Heart left ventricle (tissue), 16 donors: ENCODE data around the gene TRIAP1. TPM values are rescaled to one million over a fixed set of nuclear protein-coding genes. Genes with fewer than 3 reads are reported as not detected.

Experiments used
- ATAC-seq, 4 donors: fragments of 200-7000 bp; cut with Tn5 transposase; one replicate each; pipeline ENCODE4 v1.9.1; 2020 to 2022; ENCODE audit warnings: moderate library complexity in 4 of 4, mild to moderate bottlenecking in 3 of 4, moderate number of reproducible peaks in 1 of 4
- DNase-seq, 5 donors: peaks; one replicate each; pipeline ENCODE4 v3.0.0-alpha.2; 2020
- H3K27ac ChIP-seq, 12 donors: fragments of 200-600 bp; sonication (generic) in 4 of 12; one replicate each; pipeline versions ENCODE4 v1.5.0 to v1.8.0; 2016 to 2022; ENCODE audit warnings: mild to moderate bottlenecking in 2 of 12
- H3K27me3 ChIP-seq, 9 donors: fragments of 200-600 bp; sonication (generic) in 2 of 9; one replicate each; pipeline versions ENCODE4 v1.5.1 to v1.8.0; 2016 to 2022; ENCODE audit warnings: mild to moderate bottlenecking in 3 of 9
- H3K36me3 ChIP-seq, 9 donors: fragments of 200-600 bp; sonication (generic) in 2 of 9; one replicate each; pipeline versions ENCODE4 v1.5.0 to v1.8.0; 2018 to 2022; ENCODE audit warnings: mild to moderate bottlenecking in 2 of 9
- H3K4me1 ChIP-seq, 12 donors: fragments of 200-600 bp; sonication (generic) in 4 of 12; one replicate each; pipeline versions ENCODE4 v1.5.0 to v1.8.0; 2016 to 2022; ENCODE audit warnings: mild to moderate bottlenecking in 3 of 12
- H3K4me3 ChIP-seq, 12 donors: fragments of 200-600 bp; sonication (generic) in 4 of 12; one replicate each; pipeline versions ENCODE4 v1.5.0 to v1.8.0; 2017 to 2022; ENCODE audit warnings: mild to moderate bottlenecking in 9 of 12, moderate library complexity in 4 of 12
- H3K9me3 ChIP-seq, 12 donors: fragments of 200-600 bp; sonication (generic) in 4 of 12; one replicate each; pipeline versions ENCODE4 v1.5.0 to v1.8.0; 2016 to 2022; ENCODE audit warnings: mild to moderate bottlenecking in 1 of 12
- CTCF ChIP-seq, 12 donors: fragments of 200-600 bp; sonication (generic) in 4 of 12; IDR thresholded peaks; one replicate each; pipeline versions ENCODE4 v1.5.0 to v1.8.0; 2018 to 2022; ENCODE audit warnings: antibody characterized with exemption in 12 of 12, mild to moderate bottlenecking in 5 of 12
- POLR2A ChIP-seq, 2 donors: fragments of 450-650 bp; IDR thresholded peaks; one replicate each; pipeline ENCODE4 v1.6.1; 2017; ENCODE audit warnings: antibody characterized with exemption in 2 of 2, mild to moderate bottlenecking in 2 of 2, moderate library complexity in 2 of 2
- WGBS, 4 donors: extraction: QIAGEN DNeasy Blood & Tissue Kit in 2 of 4; methylation state at CpG; one replicate each; pipeline versions ENCODE4 v1.1.5 to v1.1.7; 2013 to 2018; 5-methylcytosine and 5-hydroxymethylcytosine counted together
- intact Hi-C, 10 donors: fragments of 100-400 bp; cut with DNase I; formaldehyde crosslinking; loops; one replicate each; pipeline versions ENCODE4 v1.11.1 to v1.14.2; 2022
- polyA plus RNA-seq, 2 donors: library from polyadenylated mRNA; stranded (reverse); fragments of 200-250 nt; gene quantifications; one replicate each; pipeline ENCODE4 v1.2.3, GENCODE V29; 2013
- total RNA-seq, 9 donors: library from RNA; depleted of rRNA in 2 of 9; stranded (reverse); fragments of >200 nt in 2 of 9; fragmentation: NEBNext Ultra II Directional in 3 of 9; extraction: Animal tissue kit (Norgen Biotek cat#: 25700) in 3 of 9; gene quantifications; one replicate each; pipeline versions ENCODE4 v1.1.0 to v1.2.4, GENCODE V29; 2016 to 2023
- donor health status: ischemic (EF 13 %, LVEDD 7.1; RV severe dilation, severe dysfunction).
- donor health status: healthy with polysubstance abuse.
- donor health status: DM: no; HTN: yes; CAD: no.
- donor health status: DM: no; HTN: no; CAD: no.
- donor health status: ischemic (EF 25% LVEDD 6.9; RV normal size, moderate dysfunction).
- donor health status: ischemic (EF 25% LVEDD 5.7; RV mildly dilated, moderate dysfunction).
- donor health status: healthy.
- donor health status: DM: yes; HTN: yes; CAD: no.
- donor health status: ischemic (EF 35%, LVEDD 5.7; RV mildly dilated, moderate dysfunction).
- donor health status: nonischemic (EF 11% LVEDD 7.7; RV severe dilation, severe dysfunction).
- donor health status: DM: yes; HTN: yes; CAD: no.
- donor health status: PGD.
- donor health status: ischemic (EF 29% LVEDD 5.4; RV normal size, mild dysfunction).
- donor health status: nonischemic (EF 23%, LVEDD 6.1; RV moderate dilation, normal function).

The TRIAP1 gene
- total and polyA plus RNA-seq, 11 donors: 6.4 to 34.9 (median 15.1) TPM

GRCh38 chr12:120403869-120404268 is 42.3 kb downstream of the TRIAP1 start:
- Histone ChIP-seq H3K9me3 (no peaks in the 10 kb centered on the region), H3K27ac (no peak overlapping the region), H3K27me3 (peaks cover 0 to 6% (median 0%) of the 10 kb centered on the region in 9 donors), H3K4me1 (no peaks in the 10 kb centered on the region), H3K4me3 (no peak overlapping the region), H3K36me3 (no peaks in the 10 kb centered on the region)
- ATAC-seq (no peak), DNase-seq (no peak)
- intact Hi-C loops: no loop called here
- TF ChIP-seq POLR2A (IDR thresholded peaks at IDR 0.05) (no peak), CTCF (IDR thresholded peaks at IDR 0.05) (no peak)
- WGBS, 4 donors: 61 to 87% (median 81%) methylated on average over 3 of the region's 3 CpGs

- no peaks in the 10 kb centered on the region for H3K4me1 ChIP-seq
- no peak overlapping the region for H3K4me3 ChIP-seq
- no peaks in the 10 kb centered on the region for H3K36me3 ChIP-seq
- H3K27ac ChIP-seq: no peak overlapping the region
- ATAC-seq (peak in 2 of 4 donors; percentile 53 to 63), DNase-seq (no peak)
- no peaks in the 10 kb centered on the region for H3K9me3 ChIP-seq
- H3K27me3 ChIP-seq: peaks cover 0 to 13% (median 0%) of the 10 kb centered on the region in 9 donors
- 19 to 26% (median 21%) methylated on average over 13 of the region's 13 CpGs for WGBS, 4 donors
- intact Hi-C loops: no loop called here
- TF ChIP-seq POLR2A (IDR thresholded peaks at IDR 0.05) (no peak), CTCF (IDR thresholded peaks at IDR 0.05) (no peak)
These were observed 44.0 kb downstream of the TRIAP1 start for GRCh38 chr12:120402217-120402616.

GRCh38 chr12:120399531-120399930 is 46.7 kb downstream of the TRIAP1 start:
- no peak for TF ChIP-seq CTCF (IDR thresholded peaks at IDR 0.05)
- no peak for TF ChIP-seq POLR2A (IDR thresholded peaks at IDR 0.05)
- WGBS, 4 donors: 68 to 79% (median 75%) methylated on average over 5 of the region's 5 CpGs
- intact Hi-C loops: no loop called here

GRCh38 chr12:120397824-120398540 is 48.2 kb downstream of the TRIAP1 start:
- TF ChIP-seq POLR2A (IDR thresholded peaks at IDR 0.05) (no peak), CTCF (IDR thresholded peaks at IDR 0.05) (no peak)
- Histone ChIP-seq H3K9me3 (no peaks in the 10 kb centered on the region), H3K4me1 (no peaks in the 10 kb centered on the region), H3K36me3 (no peaks in the 10 kb centered on the region), H3K27ac (no peak overlapping the region), H3K27me3 (peaks cover 0 to 32% (median 3%) of the 10 kb centered on the region in 9 donors), H3K4me3 (no peak overlapping the region)
- WGBS, 4 donors: 57 to 70% (median 61%) methylated on average over 32 to 33 of the region's 33 CpGs
- intact Hi-C loops: no loop called here
- DNase-seq (no peak), ATAC-seq (peak in 1 of 4 donors; percentile 29)

More at GRCh38 chr12:120399531-120399930, 46.7 kb downstream of the TRIAP1 start:
- Histone ChIP-seq H3K4me3 (no peak overlapping the region), H3K9me3 (no peaks in the 10 kb centered on the region), H3K27ac (no peak overlapping the region), H3K27me3 (peaks cover 0 to 32% (median 2%) of the 10 kb centered on the region in 9 donors), H3K4me1 (no peaks in the 10 kb centered on the region), H3K36me3 (no peaks in the 10 kb centered on the region)
- DNase-seq (no peak), ATAC-seq (no peak)
